ENCODE results near the gene PYM1. TPM values are rescaled to one million over a fixed set of nuclear protein-coding genes. Genes with fewer than 3 reads are reported as not detected.
"Not testable (repeated sequence)": the region's sequence is repeated elsewhere in the genome, so short reads cannot be mapped to it uniquely, and the experiment has no call there.

Gene PYM1
- polyA plus RNA-seq, 1 donor from 2014 or later, result 49.3 TPM

GRCh38 chr12:55919032-55919431 is 8.7 kb downstream of the PYM1 start:
- H3K4me3 ChIP-seq (ENCODE audit: low read length); H2AFZ ChIP-seq (ENCODE audit: low read depth, low read length); H3K9me3 ChIP-seq (ENCODE audit: low read length); H3K36me3 ChIP-seq (ENCODE audit: insufficient read depth, low read length); H3K4me2 ChIP-seq (ENCODE audit: low read length); H3F3A ChIP-seq (ENCODE audit: insufficient read depth, low read length, poor library complexity, severe bottlenecking); H4K20me1 ChIP-seq (ENCODE audit: insufficient read depth); H3K9ac ChIP-seq (ENCODE audit: low read length); H3K27me3 ChIP-seq (ENCODE audit: insufficient read depth, low read depth, low read length); H3K27ac ChIP-seq (ENCODE audit: low read length); H3K9me2 ChIP-seq (ENCODE audit: insufficient read depth, low read length): not testable (repeated sequence)
- peaks cover 24% of the 10 kb centered on the region for H3K79me2 ChIP-seq (replicated peaks; ENCODE audit: insufficient read depth, low read length)

- H3K9me3 ChIP-seq (ENCODE audit: low read length), result no peaks in the 10 kb centered on the region
- no peak overlapping the region for H3K27ac ChIP-seq (ENCODE audit: low read length)
- no peak overlapping the region for H3K9ac ChIP-seq (ENCODE audit: low read length)
- H3K36me3 ChIP-seq (ENCODE audit: insufficient read depth, low read length), result no peaks in the 10 kb centered on the region
- H4K20me1 ChIP-seq (ENCODE audit: insufficient read depth), result no peaks in the 10 kb centered on the region
- no peak overlapping the region for H3K4me2 ChIP-seq (ENCODE audit: low read length)
- H3K4me3 ChIP-seq (ENCODE audit: low read length), result no peak overlapping the region
- H3F3A ChIP-seq (ENCODE audit: insufficient read depth, low read length, poor library complexity, severe bottlenecking), result no peaks in the 10 kb centered on the region
- H3K79me2 ChIP-seq (replicated peaks; ENCODE audit: insufficient read depth, low read length), result no peaks in the 10 kb centered on the region
- no peaks in the 10 kb centered on the region for H3K27me3 ChIP-seq (ENCODE audit: insufficient read depth, low read depth, low read length)
- no peak overlapping the region for H2AFZ ChIP-seq (ENCODE audit: low read depth, low read length)
- TF ChIP-seq SMC3 (conservative IDR thresholded peaks at IDR 0.05; ENCODE audit: poor library complexity), result no peak
- TF ChIP-seq CTCF (IDR thresholded peaks at IDR 0.05; ENCODE audit: poor library complexity, severe bottlenecking), result no peak
- TF ChIP-seq EZH2 (IDR thresholded peaks at IDR 0.05; ENCODE audit: borderline replicate concordance, insufficient read depth, low read length, poor library complexity, severe bottlenecking), result no peak
- no peaks in the 10 kb centered on the region for H3K9me2 ChIP-seq (ENCODE audit: insufficient read depth, low read length)
Measured at GRCh38 chr12:55915482-55915859, 12.2 kb downstream of the PYM1 start.

- no peak overlapping the region for H2AFZ ChIP-seq (ENCODE audit: low read depth, low read length)
- H4K20me1 ChIP-seq (ENCODE audit: insufficient read depth), result no peaks in the 10 kb centered on the region
- H3K36me3 ChIP-seq (ENCODE audit: insufficient read depth, low read length), result no peaks in the 10 kb centered on the region
- H3K27me3 ChIP-seq (ENCODE audit: insufficient read depth, low read depth, low read length), result no peaks in the 10 kb centered on the region
- H3K9me3 ChIP-seq (ENCODE audit: low read length), result no peaks in the 10 kb centered on the region
- H3K27ac ChIP-seq (ENCODE audit: low read length), result no peak overlapping the region
- H3K9ac ChIP-seq (ENCODE audit: low read length), result no peak overlapping the region
- H3K4me2 ChIP-seq (ENCODE audit: low read length), result no peak overlapping the region
- no peaks in the 10 kb centered on the region for H3K79me2 ChIP-seq (replicated peaks; ENCODE audit: insufficient read depth, low read length)
- H3K9me2 ChIP-seq (ENCODE audit: insufficient read depth, low read length), result no peaks in the 10 kb centered on the region
- no peak for TF ChIP-seq MXI1 (conservative IDR thresholded peaks at IDR 0.05; ENCODE audit: poor library complexity, severe bottlenecking)
- no peak for TF ChIP-seq RAD21 (conservative IDR thresholded peaks at IDR 0.05)
- TF ChIP-seq EP300 (conservative IDR thresholded peaks at IDR 0.05; ENCODE audit: poor library complexity, severe bottlenecking), result no peak
- no peak for TF ChIP-seq SMC3 (conservative IDR thresholded peaks at IDR 0.05; ENCODE audit: poor library complexity)
- no peak for TF ChIP-seq POLR2AphosphoS5 (IDR thresholded peaks at IDR 0.05)
- no peak for TF ChIP-seq CTCF (IDR thresholded peaks at IDR 0.05; ENCODE audit: poor library complexity, severe bottlenecking)
- no peak for TF ChIP-seq REST (IDR thresholded peaks at IDR 0.05; ENCODE audit: borderline replicate concordance)
- no peaks in the 10 kb centered on the region for H3F3A ChIP-seq (ENCODE audit: insufficient read depth, low read length, poor library complexity, severe bottlenecking)
- H3K4me3 ChIP-seq (ENCODE audit: low read length), result no peak overlapping the region
Measured at GRCh38 chr12:55912908-55913307, 14.8 kb downstream of the PYM1 start.
